HepG2 (cell line): ENCODE data around the gene CALN1.

Source experiments
- HNRNPH1 ChIP-seq: fragments of 200-400 bp; formaldehyde crosslinking; optimal IDR thresholded peaks from 2 replicates; pipeline ENCODE3; 2017; ENCODE audit warnings: mild to moderate bottlenecking, low read depth, low read length
- HOXA7 ChIP-seq: sonication (generic); formaldehyde crosslinking; IDR thresholded peaks from 2 replicates; pipeline ENCODE4 v1.8.1; 2022; ENCODE audit warnings: mild to moderate bottlenecking, missing genetic modification reagents, moderate library complexity
- KLF9 ChIP-seq: IDR thresholded peaks from 2 replicates; pipeline ENCODE4 v1.6.1; 2016; ENCODE audit warnings: low read depth
- POLR2G ChIP-seq: fragments of 200-400 bp; formaldehyde crosslinking; IDR thresholded peaks from 2 replicates; pipeline ENCODE4 v1.6.1; 2018; ENCODE audit warnings: mild to moderate bottlenecking, low read depth, low read length, moderate library complexity
- RBAK ChIP-seq: sonication (generic); formaldehyde crosslinking; IDR thresholded peaks from 2 replicates; pipeline ENCODE4 v1.5.1; 2020; ENCODE audit warnings: mild to moderate bottlenecking, missing genetic modification reagents
- ZNF564 ChIP-seq: sonication (generic); formaldehyde crosslinking; IDR thresholded peaks from 2 replicates; pipeline ENCODE4 v1.8.1; 2023; ENCODE audit warnings: mild to moderate bottlenecking, missing genetic modification reagents
- TF ChIP-seq, protein P1 (sequence below): sonication (generic); formaldehyde crosslinking; IDR thresholded peaks from 2 replicates; pipeline ENCODE4 v1.5.0; 2020; ENCODE audit warnings: missing genetic modification reagents

DNA sequence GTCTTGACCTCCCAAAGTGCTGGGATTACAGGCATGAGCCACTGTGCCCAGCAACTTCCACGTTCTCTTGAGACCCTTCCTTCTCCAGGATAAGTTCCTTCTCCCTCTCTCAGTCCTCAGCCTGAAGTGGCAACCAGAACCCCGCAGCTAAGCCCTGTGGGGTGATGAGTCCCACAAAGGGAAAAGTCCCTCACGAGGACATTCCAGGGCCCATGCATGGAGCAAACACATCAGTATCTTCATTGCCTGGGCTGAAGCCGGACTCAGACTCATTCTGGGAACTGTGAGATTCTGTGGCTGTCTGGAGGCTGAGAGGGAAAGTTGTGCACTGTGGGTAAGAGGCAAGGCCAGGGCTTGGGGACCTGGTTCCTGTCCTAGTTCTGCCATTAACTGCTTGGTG is 657.3 kb downstream of the CALN1 start:
- TF ChIP-seq HNRNPH1: no peak
- no peak for TF ChIP-seq HOXA7 (CRISPR knock-in tag)
- TF ChIP-seq KLF9 (CRISPR knock-in tag): no peak
- TF ChIP-seq, protein P1, sequence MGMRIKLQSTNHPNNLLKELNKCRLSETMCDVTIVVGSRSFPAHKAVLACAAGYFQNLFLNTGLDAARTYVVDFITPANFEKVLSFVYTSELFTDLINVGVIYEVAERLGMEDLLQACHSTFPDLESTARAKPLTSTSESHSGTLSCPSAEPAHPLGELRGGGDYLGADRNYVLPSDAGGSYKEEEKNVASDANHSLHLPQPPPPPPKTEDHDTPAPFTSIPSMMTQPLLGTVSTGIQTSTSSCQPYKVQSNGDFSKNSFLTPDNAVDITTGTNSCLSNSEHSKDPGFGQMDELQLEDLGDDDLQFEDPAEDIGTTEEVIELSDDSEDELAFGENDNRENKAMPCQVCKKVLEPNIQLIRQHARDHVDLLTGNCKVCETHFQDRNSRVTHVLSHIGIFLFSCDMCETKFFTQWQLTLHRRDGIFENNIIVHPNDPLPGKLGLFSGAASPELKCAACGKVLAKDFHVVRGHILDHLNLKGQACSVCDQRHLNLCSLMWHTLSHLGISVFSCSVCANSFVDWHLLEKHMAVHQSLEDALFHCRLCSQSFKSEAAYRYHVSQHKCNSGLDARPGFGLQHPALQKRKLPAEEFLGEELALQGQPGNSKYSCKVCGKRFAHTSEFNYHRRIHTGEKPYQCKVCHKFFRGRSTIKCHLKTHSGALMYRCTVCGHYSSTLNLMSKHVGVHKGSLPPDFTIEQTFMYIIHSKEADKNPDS (CRISPR knock-in tag): no peak
- no peak for TF ChIP-seq ZNF564 (CRISPR knock-in tag)
- no peak for TF ChIP-seq RBAK (CRISPR knock-in tag)
- no peak for TF ChIP-seq POLR2G
